Large intestine (tissue), 3 donors: ENCODE measurements around the gene TRIM62. TPM values are rescaled to one million over a fixed set of nuclear protein-coding genes. Genes with fewer than 3 reads are reported as not detected.

Source experiments
- DNase-seq, 2 donors: peaks; one replicate each; pipeline versions ENCODE4 v3.0.0 to v3.0.0-alpha.2; 2013
- H3K27ac ChIP-seq: one replicate; pipeline ENCODE4 v1.5.1; 2013; ENCODE audit warnings: low read length
- H3K27me3 ChIP-seq: 2 replicates; pipeline ENCODE4 v1.6.1; 2013; ENCODE audit warnings: low read length; ENCODE audit not compliant: control insufficient read depth, insufficient read depth
- H3K36me3 ChIP-seq: 2 replicates; pipeline ENCODE4 v1.6.1; 2013; ENCODE audit warnings: low read length; ENCODE audit not compliant: control insufficient read depth, insufficient read depth
- H3K4me1 ChIP-seq: one replicate; pipeline ENCODE4 v1.6.1; 2013; ENCODE audit warnings: low read length; ENCODE audit not compliant: control insufficient read depth, insufficient read depth
- H3K4me3 ChIP-seq: one replicate; pipeline ENCODE4 v1.5.1; 2013; ENCODE audit warnings: low read length
- H3K9me3 ChIP-seq: one replicate; pipeline ENCODE4 v1.6.1; 2013; ENCODE audit warnings: mild to moderate bottlenecking, low read depth, low read length, moderate library complexity; ENCODE audit not compliant: control insufficient read depth
- WGBS: methylation state at CpG from one replicate; pipeline ENCODE4 v1.1.5; 2013; ENCODE audit warnings: low lambda C conversion rate; ENCODE audit not compliant: insufficient coverage; 5-methylcytosine and 5-hydroxymethylcytosine counted together
- polyA plus RNA-seq: library from polyadenylated mRNA; unstranded; fragments of 120-200 nt; gene quantifications from one replicate; pipeline ENCODE4 v1.2.1, GENCODE V29; 2013

TRIM62 gene
- polyA plus RNA-seq, 1 donor: 3.2 TPM

- H3K27ac ChIP-seq: no peak overlapping the region
- no peak for DNase-seq
- WGBS: no CpG with 5 or more reads among the region's 13 CpGs
Measured at GRCh38 chr1:33170351-33171274, 11.2 kb downstream of the TRIM62 start.

GRCh38 chr1:33169290-33170055, 12.4 kb downstream of the TRIM62 start:
- Histone ChIP-seq H3K27ac (no peak overlapping the region), H3K9me3 (peaks cover 6% of the 10 kb centered on the region), H3K4me3 (no peak overlapping the region), H3K4me1 (no peaks in the 10 kb centered on the region), H3K27me3 (no peaks in the 10 kb centered on the region), H3K36me3 (no peaks in the 10 kb centered on the region)
- DNase-seq: no peak
- WGBS: 72% methylated on average over 2 of the region's 11 CpGs

More at GRCh38 chr1:33170351-33171274, 11.2 kb downstream of the TRIM62 start:
- Histone ChIP-seq H3K9me3 (no peaks in the 10 kb centered on the region), H3K36me3 (peaks cover 3% of the 10 kb centered on the region), H3K27me3 (no peaks in the 10 kb centered on the region), H3K4me1 (no peaks in the 10 kb centered on the region), H3K4me3 (no peak overlapping the region)

- Histone ChIP-seq H3K27ac (no peak overlapping the region), H3K4me1 (no peaks in the 10 kb centered on the region), H3K36me3 (no peaks in the 10 kb centered on the region), H3K4me3 (no peak overlapping the region), H3K27me3 (no peaks in the 10 kb centered on the region), H3K9me3 (peaks cover 6% of the 10 kb centered on the region)
- WGBS: no CpG with 5 or more reads among the region's 11 CpGs
- no peak for DNase-seq
Measured at GRCh38 chr1:33168556-33169289, 13.1 kb downstream of the TRIM62 start.

- no peaks in the 10 kb centered on the region for H3K4me1 ChIP-seq
- H3K27me3 ChIP-seq: no peaks in the 10 kb centered on the region
- H3K27ac ChIP-seq: no peak overlapping the region
- H3K36me3 ChIP-seq: no peaks in the 10 kb centered on the region
- no peak for DNase-seq
- H3K9me3 ChIP-seq: peaks cover 6% of the 10 kb centered on the region
- no peak overlapping the region for H3K4me3 ChIP-seq
- WGBS: 80% methylated on average over 1 of the region's 4 CpGs
Measured at GRCh38 chr1:33167650-33168447, 14.0 kb downstream of the TRIM62 start.

GRCh38 chr1:33165809-33166208, 16.0 kb downstream of the TRIM62 start:
- no peak for DNase-seq
- no peaks in the 10 kb centered on the region for H3K27me3 ChIP-seq
- no peaks in the 10 kb centered on the region for H3K36me3 ChIP-seq
- no peaks in the 10 kb centered on the region for H3K4me1 ChIP-seq
- whole genome bisulfite sequencing: no CpG with 5 or more reads among the region's 6 CpGs
- H3K4me3 ChIP-seq: no peak overlapping the region
- H3K9me3 ChIP-seq: peaks cover 6% of the 10 kb centered on the region
- no peak overlapping the region for H3K27ac ChIP-seq

- no CpG with 5 or more reads among the region's 21 CpGs for WGBS
- H3K36me3 ChIP-seq: no peaks in the 10 kb centered on the region
Measured at GRCh38 chr1:33165209-33165608, 16.6 kb downstream of the TRIM62 start.

GRCh38 chr1:33163621-33164519, 18.0 kb downstream of the TRIM62 start:
- 31% methylated on average over 3 of the region's 14 CpGs for WGBS
- Histone ChIP-seq H3K27ac (no peak overlapping the region), H3K36me3 (peaks cover 5% of the 10 kb centered on the region), H3K4me3 (no peak overlapping the region), H3K4me1 (no peaks in the 10 kb centered on the region), H3K9me3 (peaks cover 8% of the 10 kb centered on the region), H3K27me3 (no peaks in the 10 kb centered on the region)
- peak in 1 of 2 donors; percentile 22 for DNase-seq

More at GRCh38 chr1:33165209-33165608, 16.6 kb downstream of the TRIM62 start:
- peaks cover 6% of the 10 kb centered on the region for H3K9me3 ChIP-seq
- DNase-seq: no peak
- H3K4me1 ChIP-seq: no peaks in the 10 kb centered on the region
- no peak overlapping the region for H3K4me3 ChIP-seq
- no peak overlapping the region for H3K27ac ChIP-seq
- no peaks in the 10 kb centered on the region for H3K27me3 ChIP-seq

GRCh38 chr1:33162141-33162540, 19.7 kb downstream of the TRIM62 start:
- Histone ChIP-seq H3K36me3 (peaks cover 13% of the 10 kb centered on the region), H3K9me3 (peaks cover 8% of the 10 kb centered on the region), H3K4me3 (no peak overlapping the region), H3K4me1 (no peaks in the 10 kb centered on the region), H3K27me3 (no peaks in the 10 kb centered on the region), H3K27ac (no peak overlapping the region)
- DNase-seq: no peak
- no CpG with 5 or more reads among the region's 2 CpGs for WGBS

GRCh38 chr1:33161061-33161681, 20.7 kb downstream of the TRIM62 start:
- peaks cover 8% of the 10 kb centered on the region for H3K9me3 ChIP-seq
- peak; percentile 51 to 54 for DNase-seq
- peak overlapping the region; percentile 44 for H3K27ac ChIP-seq
- no peak overlapping the region for H3K4me3 ChIP-seq
- no CpG with 5 or more reads among the region's 25 CpGs for WGBS
- no peaks in the 10 kb centered on the region for H3K27me3 ChIP-seq
- no peaks in the 10 kb centered on the region for H3K4me1 ChIP-seq
- peaks cover 14% of the 10 kb centered on the region for H3K36me3 ChIP-seq
